B cell (primary cell): Measurements from ENCODE around the gene MGAT4B. TPM values are rescaled to one million over a fixed set of nuclear protein-coding genes. Genes with fewer than 3 reads are reported as not detected.

Source experiments
- ATAC-seq: fragments of 200-7000 bp; cut with Tn5 transposase; one replicate; pipeline ENCODE4 v1.10.0; 2021; ENCODE audit warnings: low read depth, mild to moderate bottlenecking, moderate number of reproducible peaks, moderate library complexity
- CTCF ChIA-PET: fragments of 350-600 bp; sonication (Branson Sonifier 250); formaldehyde crosslinking; loops from one replicate; lab custom pipeline; 2021; ENCODE audit warnings: antibody characterized with exemption, inconsistent platforms; lab: Charles Lee
- POLR2A ChIA-PET: fragments of 350-600 bp; sonication (Branson Sonifier 250); formaldehyde crosslinking; loops from one replicate; lab custom pipeline; 2021; ENCODE audit warnings: antibody characterized with exemption; lab: Charles Lee
- DNase-seq: peaks from one replicate; pipeline ENCODE4 v3.0.0; 2013
- H2AFZ ChIP-seq: 2 replicates; pipeline ENCODE4 v1.6.1; 2012; ENCODE audit warnings: mild to moderate bottlenecking, low read depth, low read length; ENCODE audit not compliant: insufficient read depth, poor library complexity, severe bottlenecking
- H3K27ac ChIP-seq, 2 donors: 1 replicate in 1 of 2; 2 replicates in 1 of 2; pipeline ENCODE4 v1.5.1; 2012 to 2013; ENCODE audit warnings: low read length in 2 of 2, mild to moderate bottlenecking in 2 of 2, moderate library complexity in 1 of 2
- H3K27me3 ChIP-seq, 4 experiments: fragments of 200-600 bp in 1 of 4; sonication (generic) in 1 of 4; replicated peaks in 1 of 4; 1 replicate in 2 of 4; 2 replicates in 2 of 4; pipeline versions ENCODE4 v1.6.1 to v1.7.0; 2013 to 2016; ENCODE audit warnings: low read length in 3 of 4, mild to moderate bottlenecking in 2 of 4, mixed read lengths in 1 of 4, moderate library complexity in 1 of 4; ENCODE audit not compliant: insufficient read depth in 4 of 4, control insufficient read depth in 3 of 4; ENCODE audit errors: control extremely low read depth in 1 of 4
- H3K36me3 ChIP-seq, 2 experiments: replicated peaks in 1 of 2; 1 replicate in 1 of 2; 2 replicates in 1 of 2; pipeline versions ENCODE4 v1.6.1 to v1.7.1; 2013; ENCODE audit warnings: low read length in 1 of 2; ENCODE audit not compliant: insufficient read depth in 2 of 2, control insufficient read depth in 1 of 2; ENCODE audit errors: control extremely low read depth in 1 of 2, extremely low read depth in 1 of 2
- H3K4me1 ChIP-seq, 2 donors: fragments of 200-600 bp in 1 of 2; sonication (generic) in 1 of 2; 1 replicate in 1 of 2; 2 replicates in 1 of 2; pipeline versions ENCODE4 v1.5.1 to v1.6.1; 2013 to 2017; ENCODE audit warnings: low read length in 2 of 2; ENCODE audit not compliant: control insufficient read depth in 2 of 2, insufficient read depth in 2 of 2
- H3K4me2 ChIP-seq: replicated peaks from 2 replicates; pipeline ENCODE3; 2012; ENCODE audit warnings: mild to moderate bottlenecking, low read depth, low read length; ENCODE audit not compliant: poor library complexity, severe bottlenecking
- H3K4me3 ChIP-seq, 5 experiments: fragments of 200-600 bp in 1 of 5; sonication (generic) in 1 of 5; 1 replicate in 3 of 5; 2 replicates in 2 of 5; pipeline versions ENCODE4 v1.5.1 to v1.7.0; 2011 to 2016; ENCODE audit warnings: low read length in 4 of 5, mild to moderate bottlenecking in 4 of 5, low read depth in 2 of 5, control low read depth in 1 of 5, moderate library complexity in 1 of 5; ENCODE audit not compliant: insufficient read depth in 1 of 5; ENCODE audit errors: control extremely low read depth in 1 of 5, extremely low read depth in 1 of 5
- H3K79me2 ChIP-seq: fragments of 200-600 bp; sonication (generic); one replicate; pipeline ENCODE4 v1.6.0; 2016; ENCODE audit warnings: low read length; ENCODE audit not compliant: control insufficient read depth, insufficient read depth
- H3K9ac ChIP-seq: fragments of 200-600 bp; sonication (generic); 2 replicates; pipeline ENCODE4 v1.6.1; 2017; ENCODE audit warnings: mild to moderate bottlenecking, low read length, moderate library complexity
- H3K9me3 ChIP-seq, 3 donors: one replicate each; pipeline versions ENCODE4 v1.6.1 to v1.7.1; 2013; ENCODE audit warnings: low read length in 2 of 3; ENCODE audit not compliant: control insufficient read depth in 2 of 3, insufficient read depth in 1 of 3; ENCODE audit errors: control extremely low read depth in 1 of 3
- H4K20me1 ChIP-seq: 2 replicates; pipeline ENCODE4 v1.6.0; 2012; ENCODE audit warnings: mild to moderate bottlenecking, low read length; ENCODE audit not compliant: insufficient read depth, control insufficient read depth, poor library complexity, severe bottlenecking
- H3K27ac Mint-ChIP-seq: one replicate; pipeline ENCODE4 v1.8.0; 2021; ENCODE audit warnings: mixed read lengths
- H3K27me3 Mint-ChIP-seq: one replicate; pipeline ENCODE4 v1.8.0; 2021; ENCODE audit warnings: mixed read lengths
- H3K4me1 Mint-ChIP-seq: one replicate; pipeline ENCODE4 v1.8.0; 2021; ENCODE audit warnings: mixed read lengths
- H3K4me3 Mint-ChIP-seq: one replicate; pipeline ENCODE4 v1.8.0; 2021; ENCODE audit warnings: mixed read lengths
- H3K9me3 Mint-ChIP-seq: one replicate; pipeline ENCODE4 v1.8.0; 2022; ENCODE audit warnings: mixed read lengths; ENCODE audit not compliant: insufficient read depth
- EZH2 ChIP-seq: IDR thresholded peaks from 2 replicates; pipeline ENCODE4 v1.6.1; 2012; ENCODE audit warnings: borderline replicate concordance, low read depth, mild to moderate bottlenecking, moderate library complexity, low read length; ENCODE audit not compliant: insufficient read depth, poor library complexity, severe bottlenecking
- WGBS: methylation state at CpG from one replicate; pipeline ENCODE4 v1.1.5; 2013; ENCODE audit warnings: missing lambda C conversion rate; ENCODE audit not compliant: insufficient coverage; 5-methylcytosine and 5-hydroxymethylcytosine counted together
- intact Hi-C: fragments of 100-400 bp; cut with micrococcal nuclease; formaldehyde crosslinking; loops from one replicate; pipeline ENCODE4 v1.10.0; 2022
- polyA plus RNA-seq: library from polyadenylated mRNA; depleted of rRNA; stranded (reverse); fragments of >200 nt; gene quantifications from 2 replicates; pipeline ENCODE4 v1.2.3, GENCODE V29; 2012
- total RNA-seq, 2 donors: library from RNA; stranded (reverse); fragments of 120-200 nt in 1 of 2; gene quantifications; 1 replicate in 1 of 2; 2 replicates in 1 of 2; pipeline versions ENCODE4 v1.2.3 to v1.2.4, GENCODE V29; 2013 to 2022
- TF ChIP-seq, protein P1 (sequence below): fragments of 200-600 bp; IDR thresholded peaks from one replicate; pipeline ENCODE4 v1.8.0; 2022; ENCODE audit warnings: antibody characterized with exemption, mild to moderate bottlenecking

MGAT4B gene
- total and polyA plus RNA-seq, 2 donors (not counting 1 experiment from before 2014, with no cell fraction given), result 105 to 165 TPM

DNA sequence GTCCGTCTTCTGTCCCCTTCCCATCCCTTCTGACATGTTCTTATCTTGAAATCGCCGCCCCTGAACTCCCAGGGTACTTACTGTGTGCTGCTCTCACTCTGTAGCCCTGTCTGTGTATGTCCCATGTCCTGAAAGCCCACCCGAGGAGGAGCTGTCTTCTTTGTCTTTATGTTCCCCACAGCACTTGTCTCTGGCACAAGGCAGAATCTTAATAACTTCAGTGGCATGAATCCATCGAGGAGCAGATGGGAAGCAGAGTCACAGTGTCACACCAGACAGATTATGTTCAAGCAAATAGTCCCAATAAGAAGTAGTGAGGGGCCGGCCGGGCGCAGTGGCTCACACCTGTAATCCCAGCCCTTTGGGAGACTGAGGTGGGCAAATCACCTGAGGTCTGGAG is 42.6 kb downstream of the MGAT4B start:
- Histone ChIP-seq H3K27me3 (no peaks in the 10 kb centered on the region), H3K27ac (no peak overlapping the region), H2AFZ (no peak overlapping the region), H3K4me1 (peaks cover 17 to 32% of the 10 kb centered on the region in 2 donors), H3K9me3 (no peaks in the 10 kb centered on the region), H3K79me2 (peaks cover 77% of the 10 kb centered on the region), H3K36me3 (peaks cover 1 to 39% of the 10 kb centered on the region in 2 experiments), H3K4me2 (no peak overlapping the region), H4K20me1 (peaks cover 82% of the 10 kb centered on the region), H3K4me3 (no peak overlapping the region), H3K9ac (no peak overlapping the region)
- H3K27ac Mint-ChIP-seq, result no peak overlapping the region
- TF ChIP-seq, protein P1, sequence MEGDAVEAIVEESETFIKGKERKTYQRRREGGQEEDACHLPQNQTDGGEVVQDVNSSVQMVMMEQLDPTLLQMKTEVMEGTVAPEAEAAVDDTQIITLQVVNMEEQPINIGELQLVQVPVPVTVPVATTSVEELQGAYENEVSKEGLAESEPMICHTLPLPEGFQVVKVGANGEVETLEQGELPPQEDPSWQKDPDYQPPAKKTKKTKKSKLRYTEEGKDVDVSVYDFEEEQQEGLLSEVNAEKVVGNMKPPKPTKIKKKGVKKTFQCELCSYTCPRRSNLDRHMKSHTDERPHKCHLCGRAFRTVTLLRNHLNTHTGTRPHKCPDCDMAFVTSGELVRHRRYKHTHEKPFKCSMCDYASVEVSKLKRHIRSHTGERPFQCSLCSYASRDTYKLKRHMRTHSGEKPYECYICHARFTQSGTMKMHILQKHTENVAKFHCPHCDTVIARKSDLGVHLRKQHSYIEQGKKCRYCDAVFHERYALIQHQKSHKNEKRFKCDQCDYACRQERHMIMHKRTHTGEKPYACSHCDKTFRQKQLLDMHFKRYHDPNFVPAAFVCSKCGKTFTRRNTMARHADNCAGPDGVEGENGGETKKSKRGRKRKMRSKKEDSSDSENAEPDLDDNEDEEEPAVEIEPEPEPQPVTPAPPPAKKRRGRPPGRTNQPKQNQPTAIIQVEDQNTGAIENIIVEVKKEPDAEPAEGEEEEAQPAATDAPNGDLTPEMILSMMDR, result no peak
- TF ChIP-seq EZH2, result no peak
- peaks cover 43% of the 10 kb centered on the region for H3K4me1 Mint-ChIP-seq
- ATAC-seq, result no peak
- H3K9me3 Mint-ChIP-seq, result no peaks in the 10 kb centered on the region
- no peak overlapping the region for H3K4me3 Mint-ChIP-seq
- no peaks in the 10 kb centered on the region for H3K27me3 Mint-ChIP-seq
- WGBS, result 73% methylated on average over 4 of the region's 8 CpGs
- no peak for DNase-seq
- intact Hi-C loops, result loop anchor here (5.0 kb wide), 1 partner anchor 597 kb away; no protein-coding TSS in a partner anchor
- POLR2A ChIA-PET, result no interaction called here
- CTCF ChIA-PET, result interaction anchor here (1.0 to 3.8 kb wide), 10 partner anchors 10 to 211 kb away, joined by 3 to 25 read pairs (median 9); partner anchors contain the start of genes LTC4S and TBC1D9B

DNA sequence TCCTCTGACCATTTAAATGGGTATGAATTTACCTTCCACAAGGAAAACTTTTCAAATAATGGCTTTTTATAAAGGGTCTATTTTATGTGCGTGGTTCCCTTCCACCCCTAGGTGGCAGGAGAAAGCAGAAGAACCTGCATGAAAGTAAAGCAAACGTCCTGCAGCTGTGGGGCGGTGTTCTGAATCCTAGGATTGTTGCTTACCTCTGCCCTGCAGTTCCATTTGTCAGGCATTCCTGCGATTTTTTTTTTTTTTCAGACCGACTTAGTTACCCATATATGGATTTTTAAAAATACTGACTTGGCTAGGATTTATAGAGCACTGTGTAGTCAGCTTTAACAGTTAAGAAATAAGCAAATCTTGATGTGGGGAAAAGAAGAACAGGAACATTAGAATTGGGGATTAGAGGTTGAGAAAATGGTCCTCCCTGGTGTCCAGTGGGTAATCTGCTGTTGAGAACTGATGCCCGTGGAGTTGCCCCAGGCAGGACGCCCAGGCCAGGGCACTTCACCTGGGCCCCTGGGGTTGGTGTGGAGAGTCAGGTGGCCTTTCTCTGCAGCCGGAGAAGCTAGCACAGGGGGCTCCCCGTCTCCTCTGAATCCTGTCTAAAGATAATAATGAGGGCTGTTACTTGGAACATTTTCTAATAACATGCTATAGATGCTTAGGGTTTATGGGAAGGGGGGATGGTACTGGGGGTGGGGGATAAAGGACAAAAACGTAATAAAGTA is 43.3 kb downstream of the MGAT4B start:
- Histone ChIP-seq H3K36me3 (peaks cover 1 to 32% of the 10 kb centered on the region in 2 experiments), H2AFZ (no peak overlapping the region), H3K4me3 (no peak overlapping the region), H3K4me2 (no peak overlapping the region), H3K9me3 (no peaks in the 10 kb centered on the region), H4K20me1 (peaks cover 88% of the 10 kb centered on the region), H3K27ac (no peak overlapping the region), H3K27me3 (no peaks in the 10 kb centered on the region), H3K79me2 (peaks cover 82% of the 10 kb centered on the region), H3K9ac (no peak overlapping the region), H3K4me1 (peaks cover 17 to 32% of the 10 kb centered on the region in 2 donors)
- Mint-ChIP-seq H3K27me3 (no peaks in the 10 kb centered on the region), H3K4me3 (no peak overlapping the region), H3K9me3 (no peaks in the 10 kb centered on the region), H3K4me1 (peaks cover 45% of the 10 kb centered on the region), H3K27ac (no peak overlapping the region)
- ChIA-PET POLR2A (interaction anchor here (0.6 to 1.6 kb wide), 4 partner anchors 23 to 33 kb away, joined by 3 to 8 read pairs (median 6); partner anchors contain the start of gene MAML1), CTCF (interaction anchor here (0.7 to 3.8 kb wide), 37 partner anchors 8 to 328 kb away, joined by 3 to 25 read pairs (median 4); partner anchors contain the start of genes LTC4S, MAML1, SQSTM1 and TBC1D9B)
- ATAC-seq (peak; percentile 62), DNase-seq (peak; percentile 71)
- intact Hi-C loops, result loop anchor here (1.0 to 5.0 kb wide), 7 partner anchors 31 to 596 kb away; partner anchors contain the start of genes CANX, MAML1 and MRNIP
- TF ChIP-seq EZH2, result no peak
- TF ChIP-seq, protein P1, result peak; percentile 96
- WGBS, result 86% methylated on average over 1 of the region's 10 CpGs
